DMS79 treated with DMSO at 0.1 percent for 48 hours (cell line): ENCODE results near the gene ARHGEF3.
"Not testable (repeated sequence)": the region's sequence is repeated elsewhere in the genome, so short reads cannot be mapped to it uniquely, and the experiment has no call there.

Experiments used
- DNase-seq: peaks from one replicate; lab custom pipeline; 2025; lab: John Stamatoyannopoulos, UW

Gene ARHGEF3

GRCh38 chr3:56724676-56725075, 77.1 kb downstream of the ARHGEF3 start:
- no peak for DNase-seq

- peak; percentile 1 for DNase-seq
Measured at GRCh38 chr3:56720849-56721248, 80.9 kb downstream of the ARHGEF3 start.

GRCh38 chr3:56718809-56719208, 82.9 kb downstream of the ARHGEF3 start:
- not testable (repeated sequence) for DNase-seq

GRCh38 chr3:56711344-56711743, 90.4 kb downstream of the ARHGEF3 start:
- no peak for DNase-seq

- DNase-seq = not testable (repeated sequence)
Measured at GRCh38 chr3:56707412-56707811, 94.3 kb downstream of the ARHGEF3 start.

- DNase-seq = no peak
Measured at GRCh38 chr3:56706629-56707028, 95.1 kb downstream of the ARHGEF3 start.

- DNase-seq = no peak
Measured at GRCh38 chr3:56704706-56705105, 97.0 kb downstream of the ARHGEF3 start.

GRCh38 chr3:56702490-56703315, 99.0 kb downstream of the ARHGEF3 start:
- DNase-seq = peak; percentile 47

- DNase-seq = no peak
Measured at GRCh38 chr3:56700151-56700550, 101.6 kb downstream of the ARHGEF3 start.

- no peak for DNase-seq
Measured at GRCh38 chr3:56694867-56695683, 106.7 kb downstream of the ARHGEF3 start.

GRCh38 chr3:56693750-56694149, 108.0 kb downstream of the ARHGEF3 start:
- DNase-seq = no peak

GRCh38 chr3:56692520-56693433, 109.0 kb downstream of the ARHGEF3 start:
- DNase-seq = not testable (repeated sequence)

- DNase-seq = not testable (repeated sequence)
Measured at GRCh38 chr3:56692001-56692365, 109.8 kb downstream of the ARHGEF3 start.

GRCh38 chr3:56691165-56692000, 110.4 kb downstream of the ARHGEF3 start:
- DNase-seq = no peak

- DNase-seq = no peak
Measured at GRCh38 chr3:56689303-56689702, 112.4 kb downstream of the ARHGEF3 start.

GRCh38 chr3:56688191-56688590, 113.6 kb downstream of the ARHGEF3 start:
- DNase-seq = no peak

GRCh38 chr3:56684029-56684428, 117.7 kb downstream of the ARHGEF3 start:
- no peak for DNase-seq

- DNase-seq = peak; percentile 20
Measured at GRCh38 chr3:56683122-56683817, 118.5 kb downstream of the ARHGEF3 start, which contains the start of gene TASOR. TASOR (minus strand) TSS chr3:56683265; CDS start chr3:56683006, 259 bp downstream.

GRCh38 chr3:56682462-56683121, 119.2 kb downstream of the ARHGEF3 start:
- DNase-seq = peak; percentile 29

- DNase-seq = peak; percentile 29
Measured at GRCh38 chr3:56681984-56682461, 119.7 kb downstream of the ARHGEF3 start.
